Glutamatergic neuron (in vitro differentiated cells): ENCODE results near the gene MT1X. TPM values are rescaled to one million over a fixed set of nuclear protein-coding genes. Genes with fewer than 3 reads are reported as not detected.
A peak's percentile ranks its signal among the peaks of the same experiment; 100 is the strongest.

ENCODE experiments used
- DNase-seq: peaks from one replicate; pipeline ENCODE4 v3.0.0; 2022
- H3K27ac Mint-ChIP-seq: one replicate; pipeline ENCODE4 v1.8.0; 2020; ENCODE audit warnings: mild to moderate bottlenecking, mixed read lengths, inconsistent platforms; ENCODE audit not compliant: unreplicated experiment
- H3K27me3 Mint-ChIP-seq: one replicate; pipeline ENCODE4 v1.8.0; 2020; ENCODE audit warnings: mild to moderate bottlenecking, moderate library complexity, mixed read lengths, inconsistent platforms; ENCODE audit not compliant: unreplicated experiment
- H3K36me3 Mint-ChIP-seq: one replicate; pipeline ENCODE4 v1.8.0; 2020; ENCODE audit warnings: mild to moderate bottlenecking, mixed read lengths, inconsistent platforms; ENCODE audit not compliant: unreplicated experiment
- H3K4me1 Mint-ChIP-seq: one replicate; pipeline ENCODE4 v1.8.0; 2020; ENCODE audit warnings: mild to moderate bottlenecking, low read depth, mixed read lengths, inconsistent platforms; ENCODE audit not compliant: unreplicated experiment
- H3K4me3 Mint-ChIP-seq: one replicate; pipeline ENCODE4 v1.8.0; 2020; ENCODE audit warnings: mild to moderate bottlenecking, mixed read lengths, inconsistent platforms; ENCODE audit not compliant: unreplicated experiment
- H3K9me3 Mint-ChIP-seq: one replicate; pipeline ENCODE4 v1.8.0; 2020; ENCODE audit warnings: mild to moderate bottlenecking, moderate library complexity, mixed read lengths, inconsistent platforms; ENCODE audit not compliant: unreplicated experiment
- total RNA-seq: library from RNA; stranded (reverse); fragmentation: NEBNext Ultra II Directional; extraction: Animal tissue kit (Norgen Biotek cat#: 25700); gene quantifications from one replicate; pipeline ENCODE4 v1.2.1, GENCODE V29; 2021; ENCODE audit not compliant: unreplicated experiment
- TF ChIP-seq, protein P1 (sequence below): fragments of 200-600 bp; sonication (generic); IDR thresholded peaks from one replicate; pipeline ENCODE4 v1.5.0; 2021; ENCODE audit not compliant: partially characterized antibody, unreplicated experiment

MT1X gene
- total RNA-seq, 1 donor from 2014 or later: 9.5 TPM

DNA sequence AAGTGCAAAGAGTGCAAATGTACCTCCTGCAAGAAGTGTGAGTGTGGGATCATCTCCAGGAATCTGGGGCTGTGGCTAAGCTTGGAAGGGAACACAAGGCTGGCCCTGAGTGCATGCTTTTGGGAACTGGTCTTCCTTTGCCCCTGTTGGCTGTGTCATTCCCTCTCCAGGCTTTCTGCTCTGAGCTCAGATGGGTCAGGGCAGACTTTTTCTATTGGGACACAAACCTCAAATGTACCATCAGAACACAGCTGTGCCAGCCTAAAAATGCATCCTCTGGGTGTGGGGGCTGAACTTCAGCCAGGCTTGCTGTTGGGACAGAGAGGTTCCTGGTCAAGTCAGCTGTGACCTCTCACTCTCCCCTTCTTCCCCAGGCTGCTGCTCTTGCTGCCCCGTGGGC lies 29.7 kb upstream of the MT1X start:
- Mint-ChIP-seq H3K4me3 (no peak overlapping the region), H3K4me1 (no peaks in the 10 kb centered on the region), H3K27ac (no peak overlapping the region), H3K36me3 (no peaks in the 10 kb centered on the region), H3K9me3 (peaks cover 5% of the 10 kb centered on the region), H3K27me3 (peaks cover 8% of the 10 kb centered on the region)
- TF ChIP-seq, protein P1, sequence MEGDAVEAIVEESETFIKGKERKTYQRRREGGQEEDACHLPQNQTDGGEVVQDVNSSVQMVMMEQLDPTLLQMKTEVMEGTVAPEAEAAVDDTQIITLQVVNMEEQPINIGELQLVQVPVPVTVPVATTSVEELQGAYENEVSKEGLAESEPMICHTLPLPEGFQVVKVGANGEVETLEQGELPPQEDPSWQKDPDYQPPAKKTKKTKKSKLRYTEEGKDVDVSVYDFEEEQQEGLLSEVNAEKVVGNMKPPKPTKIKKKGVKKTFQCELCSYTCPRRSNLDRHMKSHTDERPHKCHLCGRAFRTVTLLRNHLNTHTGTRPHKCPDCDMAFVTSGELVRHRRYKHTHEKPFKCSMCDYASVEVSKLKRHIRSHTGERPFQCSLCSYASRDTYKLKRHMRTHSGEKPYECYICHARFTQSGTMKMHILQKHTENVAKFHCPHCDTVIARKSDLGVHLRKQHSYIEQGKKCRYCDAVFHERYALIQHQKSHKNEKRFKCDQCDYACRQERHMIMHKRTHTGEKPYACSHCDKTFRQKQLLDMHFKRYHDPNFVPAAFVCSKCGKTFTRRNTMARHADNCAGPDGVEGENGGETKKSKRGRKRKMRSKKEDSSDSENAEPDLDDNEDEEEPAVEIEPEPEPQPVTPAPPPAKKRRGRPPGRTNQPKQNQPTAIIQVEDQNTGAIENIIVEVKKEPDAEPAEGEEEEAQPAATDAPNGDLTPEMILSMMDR: no peak
- no peak for DNase-seq

DNA sequence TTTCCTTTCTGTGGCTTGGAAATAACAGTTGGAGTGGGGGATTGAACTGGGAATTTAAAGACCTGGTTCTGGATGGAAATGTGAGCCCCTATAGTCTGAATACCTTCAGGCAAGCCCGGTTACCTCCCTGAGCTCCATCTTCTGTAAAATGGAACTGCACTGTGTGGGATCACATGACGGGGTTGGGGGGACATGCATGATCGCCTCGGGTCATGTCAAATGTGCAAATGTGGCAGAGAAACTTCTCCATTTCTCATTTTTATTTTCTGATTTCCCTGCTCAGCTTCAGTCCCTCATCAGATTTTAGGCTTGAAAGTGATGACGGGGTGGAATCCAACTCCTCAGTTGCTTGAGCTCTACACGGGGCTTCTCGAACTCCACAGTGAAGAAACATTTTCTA lies 29.1 kb upstream of the MT1X start:
- Mint-ChIP-seq H3K4me1 (no peaks in the 10 kb centered on the region), H3K4me3 (no peak overlapping the region), H3K27ac (no peak overlapping the region), H3K36me3 (no peaks in the 10 kb centered on the region), H3K9me3 (peaks cover 7% of the 10 kb centered on the region), H3K27me3 (peaks cover 12% of the 10 kb centered on the region)
- TF ChIP-seq, protein P1: no peak
- DNase-seq: no peak

DNA sequence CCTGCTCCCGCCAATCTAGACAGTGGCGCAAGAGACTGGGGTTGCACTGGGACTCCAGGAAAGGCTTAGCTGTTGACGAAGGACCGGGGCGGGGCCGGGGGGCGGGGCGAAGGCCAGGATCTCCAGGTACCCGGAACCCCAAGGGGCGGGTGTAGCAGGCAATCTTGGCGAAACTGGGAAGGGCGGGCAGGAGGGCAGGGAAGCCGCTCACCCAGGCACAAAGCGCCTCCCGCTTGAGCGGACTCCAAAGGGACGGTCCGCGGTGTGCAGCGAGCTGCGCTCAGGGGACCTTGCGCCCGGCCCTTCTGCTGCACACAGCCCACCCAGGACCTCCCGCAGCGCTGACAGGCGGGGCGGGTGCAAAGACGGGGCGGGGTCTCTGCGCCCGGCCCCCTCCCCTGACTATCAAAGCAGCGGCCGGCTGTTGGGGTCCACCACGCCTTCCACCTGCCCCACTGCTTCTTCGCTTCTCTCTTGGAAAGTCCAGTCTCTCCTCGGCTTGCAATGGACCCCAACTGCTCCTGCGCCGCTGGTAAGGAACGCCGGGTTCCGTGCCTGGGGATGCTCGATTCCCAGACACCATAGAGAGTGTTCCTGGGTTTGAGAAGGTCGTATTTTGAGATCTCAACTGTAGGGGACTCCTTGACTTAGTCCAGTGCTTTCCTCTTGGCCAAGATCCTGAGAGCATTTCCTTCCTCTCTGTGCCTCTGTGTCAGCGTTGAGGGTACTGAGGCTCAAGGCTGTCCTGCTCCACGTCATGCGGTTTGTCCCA lies 24.5 kb upstream of the MT1X start, which contains the start of gene MT1F:
Gene MT1F (plus strand): TSS at position 405 of the 772 bp plus-strand sequence. CDS start 100 bp downstream, at position 505.
- TF ChIP-seq, protein P1: no peak
- Mint-ChIP-seq H3K9me3 (peaks cover 9% of the 10 kb centered on the region), H3K4me1 (no peaks in the 10 kb centered on the region), H3K36me3 (peaks cover 3% of the 10 kb centered on the region), H3K4me3 (peak within 1 kb of the TSS; percentile 98), H3K27me3 (peaks cover 28% of the 10 kb centered on the region), H3K27ac (no peak within 1 kb of the TSS)
- peak; percentile 68 for DNase-seq

DNA sequence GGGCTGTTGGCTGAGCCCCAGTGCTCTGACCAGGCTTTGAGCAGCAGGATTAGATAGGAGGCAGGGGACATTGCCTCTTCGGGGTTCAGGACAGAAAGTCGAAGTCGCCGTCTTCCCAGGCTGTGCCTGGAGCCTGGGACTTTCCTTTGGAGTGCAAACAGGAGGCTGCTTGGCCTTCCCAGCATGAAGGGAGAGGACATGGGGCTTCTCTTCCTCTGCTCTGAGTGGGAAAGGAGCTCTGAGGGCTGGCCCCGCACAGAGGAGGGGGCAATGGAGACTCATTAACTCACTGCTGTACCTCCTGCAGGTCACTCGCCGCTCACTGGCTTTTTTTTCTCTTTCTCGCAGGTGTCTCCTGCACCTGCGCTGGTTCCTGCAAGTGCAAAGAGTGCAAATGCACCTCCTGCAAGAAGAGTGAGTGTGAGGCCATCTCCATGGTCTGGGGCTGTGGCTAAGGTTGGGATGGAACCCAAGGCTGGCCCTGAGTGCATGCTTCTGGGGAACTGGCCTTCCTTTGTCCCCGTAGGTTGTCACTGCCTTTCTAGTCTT lies 23.9 kb upstream of the MT1X start:
- H3K27me3 Mint-ChIP-seq: peaks cover 28% of the 10 kb centered on the region
- H3K4me1 Mint-ChIP-seq: no peaks in the 10 kb centered on the region
- TF ChIP-seq, protein P1: no peak

More for the DNA sequence above, 23.9 kb upstream of the MT1X start:
- no peak for DNase-seq
- H3K36me3 Mint-ChIP-seq: peaks cover 3% of the 10 kb centered on the region
- H3K4me3 Mint-ChIP-seq: peak overlapping the region; percentile 98
- peaks cover 8% of the 10 kb centered on the region for H3K9me3 Mint-ChIP-seq
- H3K27ac Mint-ChIP-seq: no peak overlapping the region
